HCT116 (cell line): ENCODE data around the gene CMIP. TPM values are rescaled to one million over a fixed set of nuclear protein-coding genes. Genes with fewer than 3 reads are reported as not detected.

Experiments
- ATAC-seq: fragments of 200-7000 bp; cut with Tn5 transposase; 2 replicates; pipeline ENCODE4 v1.9.1; 2020; ENCODE audit warnings: mild to moderate bottlenecking, moderate library complexity
- BruUV-seq: library from RNA; stranded (reverse); fragments of 400-500 nt; replicated peaks from 2 replicates; lab custom pipeline; 2021; lab: Mats Ljungman, UMichigan
- CTCF ChIA-PET: fragments of 300-600 bp; sonication (Branson Sonifier 250); formaldehyde crosslinking; loops from one replicate; lab custom pipeline; 2021; ENCODE audit warnings: antibody characterized with exemption; lab: Charles Lee
- POLR2A ChIA-PET: fragments of 300-600, 350-600 bp; sonication (Branson Sonifier 250); formaldehyde crosslinking; loops from one replicate; lab custom pipeline; 2021; ENCODE audit warnings: antibody characterized with exemption; lab: Charles Lee
- RAD21 ChIA-PET, 2 experiments: fragments of 300-600 bp; sonication (Branson Sonifier 250); formaldehyde crosslinking; loops; one replicate each; lab custom pipeline; 2023; ENCODE audit warnings: low total read pairs in 2 of 2; ENCODE audit not compliant: uncharacterized antibody in 2 of 2, unreplicated experiment in 2 of 2, low non-redundant PET in 1 of 2; lab: Charles Lee
- DNase-seq: peaks from one replicate; pipeline ENCODE4 v3.0.0-alpha.2; 2010; ENCODE audit warnings: low read depth, low spot score
- H2AFZ ChIP-seq: fragments of 200-600 bp; shearing (Covaris generic), sonication (generic); 2 replicates; pipeline ENCODE4 v1.6.1; 2017; ENCODE audit warnings: low read depth, mixed run types, mixed read lengths, antibody characterized with exemption, low read length; ENCODE audit not compliant: poor library complexity, severe bottlenecking
- H3K27ac ChIP-seq: 2 replicates; pipeline ENCODE4 v1.5.1; 2012; ENCODE audit warnings: low read depth, low read length
- H3K27me3 ChIP-seq: fragments of 200-600 bp; sonication (generic); 2 replicates; pipeline ENCODE4 v1.6.1; 2016; ENCODE audit warnings: mixed run types, low read length, mixed read lengths; ENCODE audit not compliant: insufficient read depth
- H3K36me3 ChIP-seq, 2 experiments: fragments of 200-500 bp in 1 of 2; fragments of 200-600 bp in 1 of 2; sonication (Bioruptor generic) in 1 of 2; sonication (generic) in 1 of 2; 2 replicates each; pipeline versions ENCODE4 v1.5.1 to v1.6.1; 2014 to 2016; ENCODE audit warnings: low read length in 2 of 2, inconsistent platforms in 1 of 2, mixed read lengths in 1 of 2, mixed run types in 1 of 2; ENCODE audit not compliant: insufficient read depth in 2 of 2, control insufficient read depth in 1 of 2
- H3K4me1 ChIP-seq, 2 experiments: fragments of 200-600 bp in 1 of 2; sonication (generic) in 1 of 2; 2 replicates each; pipeline versions ENCODE4 v1.5.1 to v1.6.1; 2012 to 2017; ENCODE audit warnings: low read length in 2 of 2, inconsistent platforms in 1 of 2, mild to moderate bottlenecking in 1 of 2, mixed read lengths in 1 of 2, mixed run types in 1 of 2, moderate library complexity in 1 of 2; ENCODE audit not compliant: insufficient read depth in 2 of 2, control insufficient read depth in 1 of 2
- H3K4me2 ChIP-seq: fragments of 200-600 bp; sonication (generic); 2 replicates; pipeline ENCODE4 v1.6.1; 2017; ENCODE audit warnings: mixed run types, low read length, mixed read lengths
- H3K4me3 ChIP-seq, 2 experiments: fragments of 200-600 bp in 1 of 2; sonication (generic) in 1 of 2; replicated peaks in 1 of 2; 2 replicates each; pipeline ENCODE4 v1.5.1; 2011 to 2016; ENCODE audit warnings: low read length in 2 of 2, control low read depth in 1 of 2, low read depth in 1 of 2, mild to moderate bottlenecking in 1 of 2, mixed read lengths in 1 of 2, mixed run types in 1 of 2
- H3K79me2 ChIP-seq: fragments of 200-600 bp; sonication (generic); 2 replicates; pipeline ENCODE4 v1.6.1; 2017; ENCODE audit warnings: mild to moderate bottlenecking, mixed run types, low read length, moderate library complexity, mixed read lengths; ENCODE audit not compliant: insufficient read depth
- H3K9ac ChIP-seq: fragments of 200-600 bp; sonication (generic); 2 replicates; pipeline ENCODE4 v1.6.1; 2016; ENCODE audit warnings: low read length, mixed read lengths
- H3K9me2 ChIP-seq: fragments of 200-600 bp; sonication (generic), shearing (Covaris generic); 2 replicates; pipeline ENCODE4 v1.6.1; 2017; ENCODE audit warnings: mixed run types, mild to moderate bottlenecking, moderate library complexity; ENCODE audit not compliant: insufficient read depth
- H3K9me3 ChIP-seq, 2 experiments: fragments of 200-500 bp in 1 of 2; fragments of 200-600 bp in 1 of 2; sonication (Bioruptor generic) in 1 of 2; sonication (generic) in 1 of 2; 2 replicates each; pipeline ENCODE4 v1.6.1; 2014 to 2017; ENCODE audit warnings: low read length in 2 of 2, mixed read lengths in 2 of 2, inconsistent platforms in 1 of 2, low read depth in 1 of 2, mild to moderate bottlenecking in 1 of 2, mixed run types in 1 of 2, moderate library complexity in 1 of 2; ENCODE audit not compliant: control insufficient read depth in 1 of 2, insufficient read depth in 1 of 2
- H4K20me1 ChIP-seq: fragments of 200-600 bp; sonication (generic), shearing (Covaris generic); 2 replicates; pipeline ENCODE4 v1.6.1; 2017; ENCODE audit warnings: mixed run types, mild to moderate bottlenecking, moderate library complexity; ENCODE audit not compliant: insufficient read depth
- CBX3 ChIP-seq: IDR thresholded peaks from 2 replicates; pipeline ENCODE4 v1.6.1; 2012; ENCODE audit warnings: low read depth
- CTCF ChIP-seq, 3 experiments: fragments of 200-600 bp in 1 of 3; sonication (generic) in 1 of 3; IDR thresholded peaks in 2 of 3; conservative IDR thresholded peaks in 1 of 3; 2 replicates each; pipeline ENCODE4 v1.5.1; 2012 to 2017; ENCODE audit warnings: low read depth in 2 of 3, low read length in 2 of 3, antibody characterized with exemption in 1 of 3, borderline replicate concordance in 1 of 3, control low read depth in 1 of 3, mild to moderate bottlenecking in 1 of 3, mixed read lengths in 1 of 3, mixed run types in 1 of 3, moderate library complexity in 1 of 3; ENCODE audit not compliant: insufficient read depth in 1 of 3
- EGR1 ChIP-seq: IDR thresholded peaks from 2 replicates; pipeline ENCODE4 v1.6.1; 2012; ENCODE audit warnings: low read depth
- POLR2A ChIP-seq: IDR thresholded peaks from 2 replicates; pipeline ENCODE4 v1.7.0; 2011; ENCODE audit warnings: borderline replicate concordance; ENCODE audit not compliant: insufficient read depth, insufficient read length; ENCODE audit errors: extremely low read depth
- REST ChIP-seq: IDR thresholded peaks from 2 replicates; pipeline ENCODE4 v1.6.1; 2012; ENCODE audit warnings: low read depth
- SRF ChIP-seq: IDR thresholded peaks from 2 replicates; pipeline ENCODE4 v1.6.1; 2012; ENCODE audit warnings: low read depth
- TCF7L2 ChIP-seq: IDR thresholded peaks from 2 replicates; pipeline ENCODE4 v1.7.0; 2011; ENCODE audit warnings: borderline replicate concordance, inconsistent platforms; ENCODE audit not compliant: insufficient read depth, insufficient read length; ENCODE audit errors: extremely low read depth
- YY1 ChIP-seq: IDR thresholded peaks from 2 replicates; pipeline ENCODE4 v1.6.1; 2011; ENCODE audit warnings: low read length, low read depth, moderate library complexity, mild to moderate bottlenecking; ENCODE audit not compliant: insufficient replicate concordance; ENCODE audit errors: extremely low read depth
- intact Hi-C: fragments of 100-400 bp; cut with micrococcal nuclease; formaldehyde crosslinking; loops from 2 replicates; pipeline ENCODE4 v1.10.0; 2022
- total RNA-seq: library from RNA; stranded (reverse); gene quantifications from one replicate; pipeline ENCODE4 v1.2.1, GENCODE V29; 2021; ENCODE audit not compliant: unreplicated experiment

Gene CMIP
- total RNA-seq, 1 experiment from 2014 or later = 64.6 TPM

- no peaks in the 10 kb centered on the region for H3K9me3 ChIP-seq
- no peaks in the 10 kb centered on the region for H4K20me1 ChIP-seq
- CTCF ChIA-PET = no interaction called here
Measured at GRCh38 chr16:81650982-81651562, 206.5 kb downstream of the CMIP start.

More at GRCh38 chr16:81650982-81651562, 206.5 kb downstream of the CMIP start:
- BruUV-seq = no TSS peak
- Histone ChIP-seq H3K27me3 (no peaks in the 10 kb centered on the region), H3K4me2 (no peak overlapping the region), H3K36me3 (peaks cover 3 to 13% of the 10 kb centered on the region in 2 experiments; a peak in 2 of 4 replicates), H3K4me1 (peaks cover 0 to 44% of the 10 kb centered on the region in 2 experiments; a peak in 3 of 4 replicates), H3K9ac (no peak overlapping the region), H3K4me3 (no peak overlapping the region), H3K79me2 (peaks cover 43% of the 10 kb centered on the region), H3K9me2 (no peaks in the 10 kb centered on the region), H3K27ac (no peak overlapping the region), H2AFZ (no peak overlapping the region)
- RAD21 ChIA-PET = no interaction called here
- DNase-seq (no peak), ATAC-seq (no peak)
- intact Hi-C loops = no loop called here
- POLR2A ChIA-PET = no interaction called here
- TF ChIP-seq POLR2A (no peak), TCF7L2 (no peak), EGR1 (no peak), YY1 (no peak), CTCF (IDR thresholded peaks at IDR 0.05 in 2 of 3, conservative IDR thresholded peaks at IDR 0.05 in 1 of 3; ENCODE audit: borderline replicate concordance in 1 of 3, insufficient read depth in 1 of 3, low read depth in 2 of 3, low read length in 2 of 3) (no peak), SRF (no peak), REST (no peak), CBX3 (no peak)
